HepG2 (cell line): ENCODE measurements around the gene CFAP61. TPM values are rescaled to one million over a fixed set of nuclear protein-coding genes. Genes with fewer than 3 reads are reported as not detected.

Source experiments
- ELF3 ChIP-seq: IDR thresholded peaks from 2 replicates; pipeline ENCODE4 v1.6.1; 2016; ENCODE audit warnings: missing genetic modification reagents, missing compliant biosample characterization
- EP300 ChIP-seq, 3 experiments: sonication (generic) in 1 of 3; formaldehyde crosslinking in 1 of 3; IDR thresholded peaks; 2 replicates each; pipeline versions ENCODE4 v1.5.1 to v1.6.1; 2011 to 2020; ENCODE audit warnings: low read depth in 2 of 3, low read length in 2 of 3, borderline replicate concordance in 1 of 3, improper control_type of control experiment in 1 of 3, mild to moderate bottlenecking in 1 of 3, missing genetic modification reagents in 1 of 3, moderate library complexity in 1 of 3
- FOSL2 ChIP-seq: sonication (generic); formaldehyde crosslinking; IDR thresholded peaks from 2 replicates; pipeline ENCODE4 v1.4.0; 2020; ENCODE audit warnings: missing genetic modification reagents
- FOXK2 ChIP-seq: fragments of 450-650 bp; IDR thresholded peaks from 2 replicates; pipeline ENCODE4 v1.6.1; 2016
- IKZF4 ChIP-seq: sonication (generic); formaldehyde crosslinking; IDR thresholded peaks from 2 replicates; pipeline ENCODE4 v1.5.1; 2020; ENCODE audit warnings: borderline replicate concordance, mild to moderate bottlenecking, low read depth, missing genetic modification reagents; ENCODE audit errors: not compliant biosample characterization
- IRF1 ChIP-seq: sonication (generic); formaldehyde crosslinking; IDR thresholded peaks from 2 replicates; pipeline ENCODE4 v1.4.0; 2020; ENCODE audit warnings: low read depth, mild to moderate bottlenecking, missing genetic modification reagents
- MTF1 ChIP-seq: sonication (generic); formaldehyde crosslinking; IDR thresholded peaks from 2 replicates; pipeline ENCODE4 v1.5.0; 2020; ENCODE audit warnings: missing genetic modification reagents
- NFE2L1 ChIP-seq: sonication (generic); formaldehyde crosslinking; IDR thresholded peaks from 2 replicates; pipeline ENCODE4 v1.4.0; 2020; ENCODE audit warnings: missing genetic modification reagents, mild to moderate bottlenecking, borderline replicate concordance
- NONO ChIP-seq, 2 experiments: fragments of 450-650 bp in 1 of 2; sonication (generic) in 1 of 2; formaldehyde crosslinking in 1 of 2; IDR thresholded peaks in 1 of 2; conservative IDR thresholded peaks in 1 of 2; 2 replicates each; pipeline versions ENCODE4 v1.6.1 to v1.8.0; 2017 to 2022; ENCODE audit warnings: mild to moderate bottlenecking in 1 of 2, missing genetic modification reagents in 1 of 2, moderate library complexity in 1 of 2
- POGZ ChIP-seq: sonication (generic); formaldehyde crosslinking; IDR thresholded peaks from 2 replicates; pipeline ENCODE4 v1.4.0; 2020; ENCODE audit warnings: mild to moderate bottlenecking, missing genetic modification reagents
- SPEN ChIP-seq: sonication (generic); formaldehyde crosslinking; IDR thresholded peaks from 2 replicates; pipeline ENCODE4 v1.5.1; 2020; ENCODE audit warnings: low read depth, mild to moderate bottlenecking, missing genetic modification reagents
- SUZ12 ChIP-seq: fragments of 150-350 bp; IDR thresholded peaks from 2 replicates; pipeline ENCODE4 v1.6.1; 2014; ENCODE audit warnings: low read depth, low read length
- TFDP1 ChIP-seq: IDR thresholded peaks from 2 replicates; pipeline ENCODE4 v1.6.1; 2016; ENCODE audit warnings: missing compliant biosample characterization, missing genetic modification reagents, borderline replicate concordance
- TGIF2 ChIP-seq: IDR thresholded peaks from 2 replicates; pipeline ENCODE4 v1.6.1; 2016; ENCODE audit warnings: control low read depth, missing compliant biosample characterization
- YEATS4 ChIP-seq: sonication (generic); formaldehyde crosslinking; IDR thresholded peaks from 2 replicates; pipeline ENCODE4 v1.4.0; 2020; ENCODE audit warnings: missing genetic modification reagents, borderline replicate concordance
- ZNF180 ChIP-seq: sonication (generic); formaldehyde crosslinking; IDR thresholded peaks from 2 replicates; pipeline ENCODE4 v1.4.0; 2020; ENCODE audit warnings: low read depth, missing genetic modification reagents, borderline replicate concordance
- ZNF263 ChIP-seq: sonication (generic); formaldehyde crosslinking; IDR thresholded peaks from 2 replicates; pipeline ENCODE4 v1.4.0; 2020; ENCODE audit warnings: missing genetic modification reagents
- ZNF292 ChIP-seq: sonication (generic); formaldehyde crosslinking; IDR thresholded peaks from 2 replicates; pipeline ENCODE4 v1.8.1; 2022; ENCODE audit warnings: mild to moderate bottlenecking, low read depth, missing genetic modification reagents, borderline replicate concordance
- ZNF343 ChIP-seq: sonication (generic); formaldehyde crosslinking; IDR thresholded peaks from 2 replicates; pipeline ENCODE4 v1.4.0; 2020; ENCODE audit warnings: mild to moderate bottlenecking, missing genetic modification reagents
- ZNF644 ChIP-seq: IDR thresholded peaks from 2 replicates; pipeline ENCODE4 v1.6.1; 2016; ENCODE audit warnings: low read depth
- ZZZ3 ChIP-seq: sonication (generic); formaldehyde crosslinking; IDR thresholded peaks from 2 replicates; pipeline ENCODE4 v1.4.0; 2020; ENCODE audit warnings: missing genetic modification reagents, mild to moderate bottlenecking, borderline replicate concordance
- polyA plus RNA-seq, 8 experiments: library from polyadenylated mRNA; depleted of rRNA in 3 of 8; stranded (reverse) in 7 of 8; unstranded in 1 of 8; fragments of >200 nt; fragmentation: Illumina TruSeq in 4 of 8; extraction: Trizol in 4 of 8; gene quantifications; 2 replicates each; pipeline versions ENCODE4 v1.2.1 to v1.2.3, GENCODE V29; 2011 to 2016; ENCODE audit warnings: low read depth in 4 of 8, missing spikeins in 1 of 8, mixed read lengths in 1 of 8; ENCODE audit not compliant: insufficient read depth in 1 of 8
- total RNA-seq, 5 experiments: library from RNA; depleted of rRNA; stranded (reverse); fragments of >200 nt; fragmentation: Illumina TruSeq; extraction: Trizol; gene quantifications; 2 replicates each; pipeline ENCODE4 v1.2.3, GENCODE V29; 2016; ENCODE audit warnings: low read depth in 1 of 5
- TF ChIP-seq, protein P1 (sequence below): IDR thresholded peaks from 2 replicates; pipeline ENCODE4 v1.4.0; 2020; ENCODE audit warnings: mild to moderate bottlenecking, missing genetic modification reagents
- TF ChIP-seq, protein P2 (sequence below): sonication (generic); formaldehyde crosslinking; IDR thresholded peaks from 2 replicates; pipeline ENCODE4 v1.4.0; 2020; ENCODE audit warnings: missing genetic modification reagents

Gene CFAP61
- total and polyA plus RNA-seq, 2 of the 13 experiments (the other 11 are each of a cell fraction or from before 2014, with no cell fraction given) = 0.27 TPM; not detected in 1

DNA sequence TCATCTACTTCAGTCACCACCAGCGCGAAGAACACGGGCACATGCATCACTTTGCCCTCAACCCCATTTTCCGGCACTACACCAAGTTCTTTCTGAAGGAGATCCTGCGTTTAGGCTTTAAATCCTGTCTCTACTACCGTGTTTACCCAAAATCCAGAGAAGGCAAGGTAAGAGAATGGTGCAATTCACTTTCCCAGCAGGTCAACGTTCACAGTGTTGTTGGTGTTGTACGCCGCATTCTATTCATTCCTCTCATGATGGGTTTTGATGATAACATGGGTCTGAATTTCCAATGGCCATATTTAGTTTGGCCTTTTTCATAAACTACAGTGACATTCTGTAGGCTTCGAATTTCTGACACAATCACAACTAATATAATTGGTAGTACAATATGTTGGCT is 144.3 kb downstream of the CFAP61 start (continued):
- TF ChIP-seq, protein P1, sequence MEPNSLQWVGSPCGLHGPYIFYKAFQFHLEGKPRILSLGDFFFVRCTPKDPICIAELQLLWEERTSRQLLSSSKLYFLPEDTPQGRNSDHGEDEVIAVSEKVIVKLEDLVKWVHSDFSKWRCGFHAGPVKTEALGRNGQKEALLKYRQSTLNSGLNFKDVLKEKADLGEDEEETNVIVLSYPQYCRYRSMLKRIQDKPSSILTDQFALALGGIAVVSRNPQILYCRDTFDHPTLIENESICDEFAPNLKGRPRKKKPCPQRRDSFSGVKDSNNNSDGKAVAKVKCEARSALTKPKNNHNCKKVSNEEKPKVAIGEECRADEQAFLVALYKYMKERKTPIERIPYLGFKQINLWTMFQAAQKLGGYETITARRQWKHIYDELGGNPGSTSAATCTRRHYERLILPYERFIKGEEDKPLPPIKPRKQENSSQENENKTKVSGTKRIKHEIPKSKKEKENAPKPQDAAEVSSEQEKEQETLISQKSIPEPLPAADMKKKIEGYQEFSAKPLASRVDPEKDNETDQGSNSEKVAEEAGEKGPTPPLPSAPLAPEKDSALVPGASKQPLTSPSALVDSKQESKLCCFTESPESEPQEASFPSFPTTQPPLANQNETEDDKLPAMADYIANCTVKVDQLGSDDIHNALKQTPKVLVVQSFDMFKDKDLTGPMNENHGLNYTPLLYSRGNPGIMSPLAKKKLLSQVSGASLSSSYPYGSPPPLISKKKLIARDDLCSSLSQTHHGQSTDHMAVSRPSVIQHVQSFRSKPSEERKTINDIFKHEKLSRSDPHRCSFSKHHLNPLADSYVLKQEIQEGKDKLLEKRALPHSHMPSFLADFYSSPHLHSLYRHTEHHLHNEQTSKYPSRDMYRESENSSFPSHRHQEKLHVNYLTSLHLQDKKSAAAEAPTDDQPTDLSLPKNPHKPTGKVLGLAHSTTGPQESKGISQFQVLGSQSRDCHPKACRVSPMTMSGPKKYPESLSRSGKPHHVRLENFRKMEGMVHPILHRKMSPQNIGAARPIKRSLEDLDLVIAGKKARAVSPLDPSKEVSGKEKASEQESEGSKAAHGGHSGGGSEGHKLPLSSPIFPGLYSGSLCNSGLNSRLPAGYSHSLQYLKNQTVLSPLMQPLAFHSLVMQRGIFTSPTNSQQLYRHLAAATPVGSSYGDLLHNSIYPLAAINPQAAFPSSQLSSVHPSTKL (CRISPR knock-in tag) = peak; percentile 81
- 0 out of 2 replicates have a peak, but pooled peaks have one; percentile 14 for TF ChIP-seq POGZ (CRISPR knock-in tag)
- TF ChIP-seq IRF1 (CRISPR knock-in tag) = no peak
- TF ChIP-seq NONO (IDR thresholded peaks at IDR 0.05) = no peak
- TF ChIP-seq NONO (CRISPR knock-in tag; conservative IDR thresholded peaks at IDR 0.05) = peak; percentile 67; the same call in 1 of the 2 replicates
- TF ChIP-seq TFDP1 (CRISPR knock-in tag) = no peak
- peak; percentile 94 for TF ChIP-seq ZNF644 (CRISPR knock-in tag)
- no peak for TF ChIP-seq SPEN (CRISPR knock-in tag)
- no peak for TF ChIP-seq SUZ12
- no peak for TF ChIP-seq ZNF263 (CRISPR knock-in tag)
- 0 out of 2 replicates have a peak, but pooled peaks have one; percentile 28 for TF ChIP-seq TGIF2 (CRISPR knock-in tag)
- TF ChIP-seq, protein P2, sequence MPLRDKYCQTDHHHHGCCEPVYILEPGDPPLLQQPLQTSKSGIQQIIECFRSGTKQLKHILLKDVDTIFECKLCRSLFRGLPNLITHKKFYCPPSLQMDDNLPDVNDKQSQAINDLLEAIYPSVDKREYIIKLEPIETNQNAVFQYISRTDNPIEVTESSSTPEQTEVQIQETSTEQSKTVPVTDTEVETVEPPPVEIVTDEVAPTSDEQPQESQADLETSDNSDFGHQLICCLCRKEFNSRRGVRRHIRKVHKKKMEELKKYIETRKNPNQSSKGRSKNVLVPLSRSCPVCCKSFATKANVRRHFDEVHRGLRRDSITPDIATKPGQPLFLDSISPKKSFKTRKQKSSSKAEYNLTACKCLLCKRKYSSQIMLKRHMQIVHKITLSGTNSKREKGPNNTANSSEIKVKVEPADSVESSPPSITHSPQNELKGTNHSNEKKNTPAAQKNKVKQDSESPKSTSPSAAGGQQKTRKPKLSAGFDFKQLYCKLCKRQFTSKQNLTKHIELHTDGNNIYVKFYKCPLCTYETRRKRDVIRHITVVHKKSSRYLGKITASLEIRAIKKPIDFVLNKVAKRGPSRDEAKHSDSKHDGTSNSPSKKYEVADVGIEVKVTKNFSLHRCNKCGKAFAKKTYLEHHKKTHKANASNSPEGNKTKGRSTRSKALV = no peak
- no peak for TF ChIP-seq IKZF4 (CRISPR knock-in tag)
- no peak for TF ChIP-seq NFE2L1 (CRISPR knock-in tag)
- TF ChIP-seq ELF3 = 0 out of 2 replicates have a peak, but pooled peaks have one; percentile 43
- no peak for TF ChIP-seq ZNF180 (CRISPR knock-in tag)
- TF ChIP-seq ZNF292 (CRISPR knock-in tag) = no peak
- no peak for TF ChIP-seq FOXK2
- TF ChIP-seq ZZZ3 (CRISPR knock-in tag) = no peak
- TF ChIP-seq YEATS4 (CRISPR knock-in tag) = no peak
- TF ChIP-seq EP300 (IDR thresholded peaks at IDR 0.05; ENCODE audit: low read depth in 2 of 2, low read length in 2 of 2) = peak in 1 of 2 experiments; percentile 49; a peak in 1 of 4 replicates
- TF ChIP-seq EP300 (CRISPR knock-in tag; IDR thresholded peaks at IDR 0.05; ENCODE audit: borderline replicate concordance) = no peak; the same call in 1 of the 2 replicates
- TF ChIP-seq MTF1 (CRISPR knock-in tag) = no peak
- peak; percentile 27; the same call in 1 of the 2 replicates for TF ChIP-seq FOSL2 (CRISPR knock-in tag)
- no peak for TF ChIP-seq ZNF343 (CRISPR knock-in tag)
